22Rv1 (cell line): Measurements from ENCODE around the gene LMCD1.

ENCODE experiments used
- ZFX ChIP-seq: fragments of 450-650 bp; IDR thresholded peaks from 2 replicates; pipeline ENCODE4 v1.6.1; 2017; ENCODE audit warnings: antibody characterized with exemption, borderline replicate concordance
- TF ChIP-seq, protein P1 (sequence below): fragments of 450-650 bp; IDR thresholded peaks from 2 replicates; pipeline ENCODE4 v1.5.1; 2017; ENCODE audit warnings: mild to moderate bottlenecking

DNA sequence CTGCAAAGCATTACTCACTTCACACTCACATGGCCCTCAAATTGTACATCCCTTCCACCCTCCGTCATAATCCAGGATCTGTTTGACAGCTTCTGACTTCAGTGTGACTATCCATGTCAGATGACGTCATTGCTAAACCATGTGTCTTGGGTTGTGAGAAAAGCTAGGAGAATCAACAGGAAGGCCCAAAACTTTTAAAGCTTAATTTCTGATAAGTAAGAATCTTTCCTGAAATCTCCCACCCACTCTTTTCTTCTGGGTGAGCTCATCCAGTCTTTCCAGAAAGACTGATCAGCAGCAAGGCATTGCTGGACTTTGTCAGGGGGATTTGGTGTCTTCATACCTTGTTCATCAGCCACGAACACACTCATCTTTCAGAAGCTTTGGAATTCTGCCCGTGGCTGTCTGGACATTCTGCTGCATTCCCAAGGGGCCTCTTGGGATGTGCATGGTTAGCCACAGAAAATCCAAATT, 11.5 kb upstream of the LMCD1 start:
- TF ChIP-seq, protein P1, sequence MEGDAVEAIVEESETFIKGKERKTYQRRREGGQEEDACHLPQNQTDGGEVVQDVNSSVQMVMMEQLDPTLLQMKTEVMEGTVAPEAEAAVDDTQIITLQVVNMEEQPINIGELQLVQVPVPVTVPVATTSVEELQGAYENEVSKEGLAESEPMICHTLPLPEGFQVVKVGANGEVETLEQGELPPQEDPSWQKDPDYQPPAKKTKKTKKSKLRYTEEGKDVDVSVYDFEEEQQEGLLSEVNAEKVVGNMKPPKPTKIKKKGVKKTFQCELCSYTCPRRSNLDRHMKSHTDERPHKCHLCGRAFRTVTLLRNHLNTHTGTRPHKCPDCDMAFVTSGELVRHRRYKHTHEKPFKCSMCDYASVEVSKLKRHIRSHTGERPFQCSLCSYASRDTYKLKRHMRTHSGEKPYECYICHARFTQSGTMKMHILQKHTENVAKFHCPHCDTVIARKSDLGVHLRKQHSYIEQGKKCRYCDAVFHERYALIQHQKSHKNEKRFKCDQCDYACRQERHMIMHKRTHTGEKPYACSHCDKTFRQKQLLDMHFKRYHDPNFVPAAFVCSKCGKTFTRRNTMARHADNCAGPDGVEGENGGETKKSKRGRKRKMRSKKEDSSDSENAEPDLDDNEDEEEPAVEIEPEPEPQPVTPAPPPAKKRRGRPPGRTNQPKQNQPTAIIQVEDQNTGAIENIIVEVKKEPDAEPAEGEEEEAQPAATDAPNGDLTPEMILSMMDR = no peak
- no peak for TF ChIP-seq ZFX
